RKO (cell line): ENCODE data around the gene CHRNA7.
"Not testable (repeated sequence)": the region's sequence is repeated elsewhere in the genome, so short reads cannot be mapped to it uniquely, and the experiment has no call there.

Experiments used
- DNase-seq: peaks from one replicate; pipeline ENCODE4 v3.0.0-alpha.2; 2016; ENCODE audit warnings: low spot score

Gene CHRNA7

GRCh38 chr15:32120577-32121383 is 90.5 kb downstream of the CHRNA7 start:
- no peak for DNase-seq

GRCh38 chr15:32121384-32121695 is 91.0 kb downstream of the CHRNA7 start:
- no peak for DNase-seq

GRCh38 chr15:32122013-32122412 is 91.7 kb downstream of the CHRNA7 start:
- no peak for DNase-seq

GRCh38 chr15:32123473-32123872 is 93.2 kb downstream of the CHRNA7 start:
- no peak for DNase-seq

GRCh38 chr15:32124726-32125125 is 94.4 kb downstream of the CHRNA7 start:
- no peak for DNase-seq

DNA sequence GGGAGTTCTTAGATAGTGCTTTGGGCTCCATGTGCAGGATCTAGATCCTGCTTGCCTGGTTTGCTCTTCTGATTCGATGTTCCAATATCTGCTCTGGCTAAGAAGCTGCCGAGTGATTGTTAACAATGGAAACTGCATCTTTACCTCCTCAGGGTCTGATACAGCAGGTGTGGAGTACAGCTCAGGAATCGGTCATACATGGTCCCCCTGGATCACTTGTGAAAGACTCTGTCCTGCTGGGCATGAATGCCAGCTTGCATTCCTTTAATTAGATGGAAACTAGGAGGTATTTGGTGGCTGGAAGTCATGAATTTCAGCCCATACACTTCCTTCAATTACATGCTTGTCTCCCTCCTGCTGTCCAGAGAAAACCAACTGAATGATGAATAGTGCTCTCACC is 95.3 kb downstream of the CHRNA7 start:
- no peak for DNase-seq

- DNase-seq, result no peak
These were observed 99.5 kb downstream of the CHRNA7 start for GRCh38 chr15:32129815-32130214.

GRCh38 chr15:32130823-32131222 is 100.5 kb downstream of the CHRNA7 start:
- no peak for DNase-seq

DNA sequence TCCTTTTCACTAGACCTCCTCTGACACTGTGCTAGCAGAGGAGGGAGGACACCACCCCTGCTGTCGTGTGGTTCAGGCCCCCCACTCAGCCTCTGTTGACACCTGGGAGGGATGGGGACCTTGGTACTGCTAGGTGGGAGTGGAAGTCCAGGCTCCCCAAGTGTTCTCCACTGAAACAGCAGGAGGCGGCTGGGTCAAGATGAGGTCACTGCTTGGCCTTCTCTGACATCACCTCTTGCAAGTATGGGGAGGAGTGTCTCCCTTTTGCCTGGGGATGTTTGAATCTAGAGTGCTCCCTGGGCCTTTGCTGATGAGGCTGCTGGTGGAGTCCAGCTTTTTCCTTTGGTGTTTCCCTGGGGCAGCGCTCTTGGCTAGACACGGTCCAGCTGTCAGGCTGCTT is 101.5 kb downstream of the CHRNA7 start:
- DNase-seq, result no peak

GRCh38 chr15:32132859-32133258 is 102.5 kb downstream of the CHRNA7 start:
- no peak for DNase-seq

GRCh38 chr15:32134842-32135241 is 104.5 kb downstream of the CHRNA7 start:
- DNase-seq, result no peak

GRCh38 chr15:32135335-32135734 is 105.0 kb downstream of the CHRNA7 start:
- no peak for DNase-seq

GRCh38 chr15:32145512-32145911 is 115.2 kb downstream of the CHRNA7 start:
- not testable (repeated sequence) for DNase-seq

- no peak for DNase-seq
These were observed 118.7 kb downstream of the CHRNA7 start for GRCh38 chr15:32148833-32149555.

GRCh38 chr15:32152574-32152973 is 122.3 kb downstream of the CHRNA7 start:
- no peak for DNase-seq

GRCh38 chr15:32153868-32154623 is 123.7 kb downstream of the CHRNA7 start:
- not testable (repeated sequence) for DNase-seq

DNA sequence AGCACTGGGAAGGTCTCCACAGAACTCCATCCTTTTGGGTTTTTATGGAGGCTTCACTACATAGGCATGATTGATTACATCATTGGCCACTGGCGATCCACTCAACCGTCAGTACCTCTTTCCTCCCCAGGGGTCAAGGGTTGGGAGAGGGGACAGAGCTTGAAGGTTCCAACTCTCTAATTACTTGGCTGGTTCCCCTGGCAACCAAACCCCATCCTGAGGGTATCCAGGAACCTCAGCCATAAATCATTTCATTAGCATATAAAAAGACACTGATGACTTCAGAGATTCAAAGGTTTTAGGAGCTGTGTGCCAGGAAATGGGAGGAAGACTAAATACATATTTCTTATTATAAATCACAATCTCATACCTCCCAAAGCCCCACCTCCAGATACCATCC is 131.8 kb downstream of the CHRNA7 start:
- not testable (repeated sequence) for DNase-seq

GRCh38 chr15:32164065-32164464 is 133.8 kb downstream of the CHRNA7 start:
- not testable (repeated sequence) for DNase-seq

DNA sequence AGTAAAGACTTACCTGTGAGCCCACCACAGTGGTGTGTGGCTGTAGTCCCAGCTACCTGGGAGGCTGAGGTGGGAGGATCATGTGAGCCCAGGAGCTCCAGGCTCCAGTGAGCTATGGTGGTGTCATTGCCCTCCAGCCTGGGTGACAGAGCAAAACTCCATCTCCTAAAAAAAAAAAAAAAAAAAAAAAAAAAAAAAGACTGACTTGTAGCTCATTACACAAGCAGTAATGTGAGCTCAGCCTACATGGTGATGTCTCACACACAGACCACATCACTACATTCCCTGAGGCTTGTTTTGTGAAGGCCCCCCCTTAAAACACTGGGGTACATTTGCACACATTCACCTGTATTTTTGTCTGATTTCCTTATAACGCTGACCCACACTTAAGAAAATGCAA is 134.4 kb downstream of the CHRNA7 start:
- DNase-seq, result not testable (repeated sequence)

DNA sequence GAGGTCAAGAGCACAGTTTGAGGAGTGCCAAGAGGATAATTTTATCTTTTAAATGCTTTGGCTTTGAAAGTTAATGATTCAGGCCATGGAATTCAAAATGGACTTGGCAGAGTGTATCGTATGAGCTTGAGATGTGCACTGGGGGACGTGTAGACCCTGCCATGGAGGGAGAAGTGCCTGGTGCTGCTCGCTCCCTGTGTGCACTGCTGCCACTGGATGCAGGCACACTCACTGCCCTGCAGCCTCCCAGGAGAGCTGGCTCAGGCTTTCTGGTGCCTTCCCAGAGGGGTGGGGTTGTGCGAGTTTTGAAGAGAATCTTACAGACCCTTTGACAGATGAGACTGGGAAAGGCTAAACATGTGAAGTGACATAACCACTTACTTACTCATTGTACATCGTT is 135.5 kb downstream of the CHRNA7 start:
- not testable (repeated sequence) for DNase-seq

GRCh38 chr15:32166270-32166669 is 136.0 kb downstream of the CHRNA7 start:
- not testable (repeated sequence) for DNase-seq

GRCh38 chr15:32167913-32168312 is 137.6 kb downstream of the CHRNA7 start:
- DNase-seq, result not testable (repeated sequence)

DNA sequence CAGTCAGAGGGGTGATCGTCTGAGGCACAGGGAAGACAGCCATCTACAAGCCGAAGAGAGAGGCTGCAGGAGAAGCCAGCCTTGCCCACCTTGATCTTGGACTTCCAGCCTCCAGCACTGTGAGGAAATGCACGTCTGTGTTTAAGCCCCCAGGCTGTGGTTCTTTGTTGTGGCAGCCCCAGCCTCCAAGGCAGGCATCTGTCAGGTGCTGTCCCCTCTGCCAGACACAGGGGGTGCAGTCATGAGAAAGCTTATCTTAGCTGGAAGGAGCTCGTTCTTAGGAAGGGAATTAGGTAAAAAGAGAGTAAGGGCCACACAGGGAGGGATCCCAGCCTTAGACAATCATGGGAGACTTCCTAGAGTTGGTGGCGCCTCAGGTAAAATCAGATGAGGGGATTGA is 150.3 kb downstream of the CHRNA7 start:
- not testable (repeated sequence) for DNase-seq
